CD14-positive monocyte (primary cell): ENCODE measurements around the gene HCK. TPM values are rescaled to one million over a fixed set of nuclear protein-coding genes. Genes with fewer than 3 reads are reported as not detected.

ENCODE experiments used
- DNase-seq, 3 donors: peaks; one replicate each; pipeline ENCODE4 v3.0.0-alpha.2; 2011 to 2022
- H2AFZ ChIP-seq: 2 replicates; pipeline ENCODE4 v1.6.0; 2012; ENCODE audit warnings: mild to moderate bottlenecking, low read depth, low read length, inconsistent platforms; ENCODE audit not compliant: insufficient read depth, poor library complexity, severe bottlenecking
- H3K27ac ChIP-seq, 2 donors: 1 replicate in 1 of 2; 2 replicates in 1 of 2; pipeline ENCODE4 v1.5.1; 2012 to 2013; ENCODE audit warnings: low read length in 2 of 2, control low read depth in 1 of 2, inconsistent platforms in 1 of 2, low read depth in 1 of 2, mild to moderate bottlenecking in 1 of 2
- H3K27me3 ChIP-seq, 2 donors: one replicate each; pipeline versions ENCODE4 v1.6.0 to v1.6.1; 2011 to 2013; ENCODE audit warnings: low read length in 2 of 2; ENCODE audit not compliant: control insufficient read depth in 2 of 2, insufficient read depth in 2 of 2
- H3K36me3 ChIP-seq, 2 donors: replicated peaks in 1 of 2; 1 replicate in 1 of 2; 2 replicates in 1 of 2; pipeline versions ENCODE4 v1.5.1 to v1.6.1; 2012 to 2013; ENCODE audit warnings: low read length in 2 of 2, control low read depth in 1 of 2, inconsistent platforms in 1 of 2, mild to moderate bottlenecking in 1 of 2; ENCODE audit not compliant: insufficient read depth in 2 of 2, control insufficient read depth in 1 of 2
- H3K4me1 ChIP-seq, 2 donors: 1 replicate in 1 of 2; 2 replicates in 1 of 2; pipeline versions ENCODE4 v1.5.1 to v1.6.1; 2012 to 2013; ENCODE audit warnings: low read length in 2 of 2, control low read depth in 1 of 2, inconsistent platforms in 1 of 2, mild to moderate bottlenecking in 1 of 2, moderate library complexity in 1 of 2; ENCODE audit not compliant: insufficient read depth in 2 of 2, control insufficient read depth in 1 of 2
- H3K4me2 ChIP-seq: replicated peaks from 2 replicates; pipeline ENCODE3; 2012; ENCODE audit warnings: low read length, moderate library complexity, mild to moderate bottlenecking; ENCODE audit not compliant: poor library complexity, severe bottlenecking; ENCODE audit errors: extremely low read depth
- H3K4me3 ChIP-seq, 3 experiments: fragments of 200-600 bp in 1 of 3; sonication (generic) in 1 of 3; replicated peaks in 1 of 3; 1 replicate in 2 of 3; 2 replicates in 1 of 3; pipeline ENCODE4 v1.5.1; 2011 to 2013; ENCODE audit warnings: low read length in 3 of 3, mild to moderate bottlenecking in 3 of 3, control low read depth in 2 of 3, low read depth in 2 of 3, inconsistent platforms in 1 of 3, moderate library complexity in 1 of 3
- H3K79me2 ChIP-seq: 2 replicates; pipeline ENCODE4 v1.6.0; 2012; ENCODE audit warnings: mild to moderate bottlenecking, control low read depth, inconsistent platforms, low read length, moderate library complexity; ENCODE audit not compliant: insufficient read depth
- H3K9ac ChIP-seq: 2 replicates; pipeline ENCODE4 v1.6.0; 2017; ENCODE audit warnings: low read length, mild to moderate bottlenecking; ENCODE audit not compliant: insufficient read depth, poor library complexity, severe bottlenecking
- H3K9me3 ChIP-seq, 2 donors: replicated peaks in 1 of 2; 1 replicate in 1 of 2; 2 replicates in 1 of 2; pipeline versions ENCODE4 v1.5.1 to v1.6.1; 2012 to 2013; ENCODE audit warnings: low read length in 2 of 2, control low read depth in 1 of 2; ENCODE audit not compliant: control insufficient read depth in 1 of 2, insufficient read depth in 1 of 2
- H4K20me1 ChIP-seq: 2 replicates; pipeline ENCODE4 v1.6.0; 2012; ENCODE audit warnings: mild to moderate bottlenecking, low read length, control low read depth, moderate library complexity; ENCODE audit not compliant: insufficient read depth
- H3K27ac Mint-ChIP-seq, 7 donors: one replicate each; pipeline ENCODE4 v1.8.0; 2020; ENCODE audit warnings: mild to moderate bottlenecking in 7 of 7, mixed read lengths in 7 of 7, moderate library complexity in 6 of 7, inconsistent platforms in 2 of 7
- H3K27me3 Mint-ChIP-seq, 3 donors: one replicate each; pipeline ENCODE4 v1.8.0; 2021 to 2022; ENCODE audit warnings: low read depth in 3 of 3, mild to moderate bottlenecking in 3 of 3, mixed read lengths in 3 of 3, moderate library complexity in 3 of 3, inconsistent platforms in 1 of 3
- H3K36me3 Mint-ChIP-seq, 2 donors: one replicate each; pipeline ENCODE4 v1.8.0; 2020; ENCODE audit warnings: mixed read lengths in 2 of 2, inconsistent platforms in 1 of 2, mild to moderate bottlenecking in 1 of 2
- H3K4me1 Mint-ChIP-seq: one replicate; pipeline ENCODE4 v1.8.0; 2020; ENCODE audit warnings: mild to moderate bottlenecking, mixed read lengths
- H3K4me3 Mint-ChIP-seq, 2 donors: one replicate each; pipeline ENCODE4 v1.8.0; 2020; ENCODE audit warnings: mild to moderate bottlenecking in 2 of 2, mixed read lengths in 2 of 2, moderate library complexity in 1 of 2
- H3K9me3 Mint-ChIP-seq, 7 donors: one replicate each; pipeline ENCODE4 v1.8.0; 2020 to 2022; ENCODE audit warnings: mixed read lengths in 7 of 7, mild to moderate bottlenecking in 6 of 7, moderate library complexity in 6 of 7, inconsistent platforms in 2 of 7
- CTCF ChIP-seq: fragments of 200-600 bp; IDR thresholded peaks from one replicate; pipeline ENCODE4 v1.8.0; 2022; ENCODE audit warnings: antibody characterized with exemption, mild to moderate bottlenecking
- WGBS: methylation state at CpG from one replicate; pipeline ENCODE4 v1.1.5; 2013; ENCODE audit warnings: missing lambda C conversion rate; ENCODE audit not compliant: insufficient coverage; 5-methylcytosine and 5-hydroxymethylcytosine counted together
- intact Hi-C, 2 donors: fragments of 100-400 bp; cut with micrococcal nuclease; formaldehyde crosslinking; loops; one replicate each; pipeline versions ENCODE4 v1.15.0 to v1.15.1; 2023
- polyA plus RNA-seq, 3 donors: library from polyadenylated mRNA; depleted of rRNA in 1 of 3; unstranded in 2 of 3; stranded (reverse) in 1 of 3; fragments of 300-500 nt in 2 of 3; fragments of >200 nt in 1 of 3; fragmentation: Illumina TruSeq in 2 of 3; gene quantifications; 1 replicate in 2 of 3; 2 replicates in 1 of 3; pipeline ENCODE4 v1.2.3, GENCODE V29; 2012 to 2021

Gene HCK
- polyA plus RNA-seq, 3 donors: 430 to 688 (median 526) TPM

- peaks cover 57 to 58% of the 10 kb centered on the region in 2 donors for H3K36me3 ChIP-seq
- peaks cover 56% of the 10 kb centered on the region for H3K4me1 Mint-ChIP-seq
- TF ChIP-seq CTCF: no peak
- peak overlapping the region; percentile 97 for H3K27ac ChIP-seq
- peak overlapping the region; percentile 97 to 100 (median 99) for H3K27ac Mint-ChIP-seq
- intact Hi-C loops: loop anchor here in 1 of 2 donors (5.0 kb wide), 1 partner anchor 33 kb away; no protein-coding TSS in a partner anchor
- 88% methylated on average over 1 of the region's 1 CpG for WGBS
- peak overlapping the region in 1 of 2 donors; percentile 29 for H3K4me3 Mint-ChIP-seq
- no peaks in the 10 kb centered on the region for H3K27me3 ChIP-seq
- no peak for DNase-seq
- no peaks in the 10 kb centered on the region for H3K9me3 ChIP-seq
- peaks cover 79 to 88% of the 10 kb centered on the region in 2 donors for H3K36me3 Mint-ChIP-seq
- H2AFZ ChIP-seq: no peak overlapping the region
- H3K4me2 ChIP-seq: peak overlapping the region; percentile 52
- H3K4me3 ChIP-seq: peak overlapping the region in 1 of 3 experiments; percentile 24
- peaks cover 90% of the 10 kb centered on the region for H3K79me2 ChIP-seq
- peaks cover 65 to 78% of the 10 kb centered on the region in 2 donors for H3K4me1 ChIP-seq
- H3K9ac ChIP-seq: peak overlapping the region; percentile 66
- peaks cover 0 to 4% (median 1%) of the 10 kb centered on the region in 3 donors for H3K27me3 Mint-ChIP-seq
- H4K20me1 ChIP-seq: peaks cover 39% of the 10 kb centered on the region
- peaks cover 0 to 2% (median 0%) of the 10 kb centered on the region in 7 donors for H3K9me3 Mint-ChIP-seq
These were observed 18.2 kb downstream of the HCK start for GRCh38 chr20:32070282-32070681.

- no peak for TF ChIP-seq CTCF
- peak overlapping the region; percentile 52 for H3K4me2 ChIP-seq
- peaks cover 44% of the 10 kb centered on the region for H4K20me1 ChIP-seq
- peak overlapping the region in 1 of 2 donors; percentile 29 for H3K4me3 Mint-ChIP-seq
- peaks cover 79 to 88% of the 10 kb centered on the region in 2 donors for H3K36me3 Mint-ChIP-seq
- DNase-seq: peak in 2 of 3 donors; percentile 36 to 60
- H2AFZ ChIP-seq: no peak overlapping the region
- peak overlapping the region; percentile 97 to 100 (median 99) for H3K27ac Mint-ChIP-seq
- no peaks in the 10 kb centered on the region for H3K27me3 ChIP-seq
- H3K9ac ChIP-seq: no peak overlapping the region
- intact Hi-C loops: loop anchor here in 1 of 2 donors (5.0 kb wide), 1 partner anchor 33 kb away; no protein-coding TSS in a partner anchor
- H3K4me3 ChIP-seq: peak overlapping the region in 1 of 3 experiments; percentile 24
- peaks cover 55% of the 10 kb centered on the region for H3K4me1 Mint-ChIP-seq
- H3K9me3 Mint-ChIP-seq: peaks cover 0 to 2% (median 0%) of the 10 kb centered on the region in 7 donors
- H3K9me3 ChIP-seq: no peaks in the 10 kb centered on the region
- peaks cover 57 to 59% of the 10 kb centered on the region in 2 donors for H3K36me3 ChIP-seq
- H3K27ac ChIP-seq: peak overlapping the region; percentile 97
- peaks cover 90% of the 10 kb centered on the region for H3K79me2 ChIP-seq
- peaks cover 0 to 4% (median 2%) of the 10 kb centered on the region in 3 donors for H3K27me3 Mint-ChIP-seq
- WGBS: no CpG with 5 or more reads among the region's 4 CpGs
- H3K4me1 ChIP-seq: peaks cover 65 to 78% of the 10 kb centered on the region in 2 donors
These were observed 18.7 kb downstream of the HCK start for GRCh38 chr20:32070690-32071213.
